HEK293 (cell line): ENCODE results near the gene CASZ1.

Experiments
- SP2 ChIP-seq: fragments of 450-650 bp; formaldehyde crosslinking; IDR thresholded peaks from 2 replicates; pipeline ENCODE4 v1.5.1; 2016; ENCODE audit warnings: missing biosample characterization, missing genetic modification characterization
- YY1 ChIP-seq: fragments of 450-650 bp; formaldehyde crosslinking; IDR thresholded peaks from 2 replicates; pipeline ENCODE4 v1.5.1; 2018; ENCODE audit warnings: missing biosample characterization, missing genetic modification characterization
- ZBTB8A ChIP-seq: fragments of 450-650 bp; formaldehyde crosslinking; IDR thresholded peaks from 2 replicates; pipeline ENCODE4 v1.5.1; 2016; ENCODE audit warnings: missing biosample characterization, missing genetic modification characterization
- ZNF155 ChIP-seq: fragments of 450-650 bp; formaldehyde crosslinking; IDR thresholded peaks from 2 replicates; pipeline ENCODE4 v1.5.1; 2016; ENCODE audit warnings: missing biosample characterization, missing genetic modification characterization
- ZNF24 ChIP-seq: fragments of 450-650 bp; formaldehyde crosslinking; IDR thresholded peaks from 2 replicates; pipeline ENCODE4 v1.5.1; 2016; ENCODE audit warnings: missing biosample characterization, missing genetic modification characterization
- ZNF302 ChIP-seq: fragments of 450-650 bp; formaldehyde crosslinking; IDR thresholded peaks from 2 replicates; pipeline ENCODE4 v1.5.1; 2016; ENCODE audit warnings: missing biosample characterization, missing genetic modification characterization, low read depth
- ZNF561 ChIP-seq: fragments of 450-650 bp; IDR thresholded peaks from 2 replicates; pipeline ENCODE4 v1.5.1; 2018; ENCODE audit warnings: missing biosample characterization, missing genetic modification characterization, borderline replicate concordance
- TF ChIP-seq, protein P1 (sequence below): fragments of 450-650 bp; formaldehyde crosslinking; IDR thresholded peaks from 2 replicates; pipeline ENCODE4 v1.5.1; 2016; ENCODE audit warnings: missing biosample characterization, missing genetic modification characterization

DNA sequence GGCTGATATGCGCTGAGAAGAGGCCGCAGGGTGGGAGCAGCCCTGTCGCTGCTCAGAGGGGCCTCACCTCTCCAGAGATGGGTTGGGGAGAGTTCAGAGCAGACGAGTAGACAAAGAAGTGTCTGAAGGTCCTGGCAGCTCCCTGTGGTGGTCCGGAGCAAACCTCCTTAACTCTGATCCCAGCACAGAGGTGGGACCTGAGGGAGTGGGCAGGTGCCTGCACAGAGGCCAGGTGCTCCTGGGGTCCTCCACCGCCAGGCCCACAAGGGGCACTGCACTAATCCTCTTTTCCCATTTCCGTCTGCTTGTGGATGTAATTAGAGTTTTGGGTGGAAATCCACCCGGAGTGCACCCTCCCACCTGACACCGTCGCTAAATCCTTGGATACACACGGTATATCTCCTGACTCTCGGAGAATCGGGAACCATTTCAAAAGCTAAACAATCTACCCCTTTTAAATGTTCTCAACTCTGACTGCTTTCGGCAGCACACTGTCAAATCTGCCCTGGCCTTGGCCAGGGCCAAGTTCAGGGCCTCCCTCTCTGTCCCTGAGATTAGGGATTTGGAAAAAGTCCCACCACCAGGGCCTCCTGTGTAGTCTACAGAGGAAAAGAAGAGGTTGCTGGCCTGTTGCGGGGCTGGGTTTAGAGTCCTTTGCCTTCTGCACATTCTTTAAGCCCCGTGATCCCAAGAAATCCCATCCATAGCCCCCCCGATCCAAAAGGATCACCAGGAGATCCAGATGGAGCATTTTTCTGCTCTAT is 22.4 kb downstream of the CASZ1 start:
- TF ChIP-seq YY1 (tag by site-specific recombination) (no peak), ZNF24 (tag by site-specific recombination) (no peak), SP2 (no peak), ZNF302 (no peak), ZNF155 (tag by site-specific recombination) (no peak), ZBTB8A (tag by site-specific recombination) (no peak), ZNF561 (tag by site-specific recombination) (no peak)
- TF ChIP-seq, protein P1, sequence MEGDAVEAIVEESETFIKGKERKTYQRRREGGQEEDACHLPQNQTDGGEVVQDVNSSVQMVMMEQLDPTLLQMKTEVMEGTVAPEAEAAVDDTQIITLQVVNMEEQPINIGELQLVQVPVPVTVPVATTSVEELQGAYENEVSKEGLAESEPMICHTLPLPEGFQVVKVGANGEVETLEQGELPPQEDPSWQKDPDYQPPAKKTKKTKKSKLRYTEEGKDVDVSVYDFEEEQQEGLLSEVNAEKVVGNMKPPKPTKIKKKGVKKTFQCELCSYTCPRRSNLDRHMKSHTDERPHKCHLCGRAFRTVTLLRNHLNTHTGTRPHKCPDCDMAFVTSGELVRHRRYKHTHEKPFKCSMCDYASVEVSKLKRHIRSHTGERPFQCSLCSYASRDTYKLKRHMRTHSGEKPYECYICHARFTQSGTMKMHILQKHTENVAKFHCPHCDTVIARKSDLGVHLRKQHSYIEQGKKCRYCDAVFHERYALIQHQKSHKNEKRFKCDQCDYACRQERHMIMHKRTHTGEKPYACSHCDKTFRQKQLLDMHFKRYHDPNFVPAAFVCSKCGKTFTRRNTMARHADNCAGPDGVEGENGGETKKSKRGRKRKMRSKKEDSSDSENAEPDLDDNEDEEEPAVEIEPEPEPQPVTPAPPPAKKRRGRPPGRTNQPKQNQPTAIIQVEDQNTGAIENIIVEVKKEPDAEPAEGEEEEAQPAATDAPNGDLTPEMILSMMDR (tag by site-specific recombination): no peak
